ENCODE data around the gene SLC12A3. TPM values are rescaled to one million over a fixed set of nuclear protein-coding genes. Genes with fewer than 3 reads are reported as not detected.

SLC12A3 gene
- total and polyA plus RNA-seq, 2 of the 8 experiments (the other 6 are each of a cell fraction or from before 2014, with no cell fraction given), result not detected

- Histone ChIP-seq H3K79me2 (ENCODE audit: control insufficient read depth in 1 of 2, insufficient read depth in 2 of 2, low read length in 2 of 2) (no peaks in the 10 kb centered on the region), H2BK12ac (ENCODE audit: low read depth, low read length) (no peak overlapping the region), H3K36me3 (ENCODE audit: control insufficient read depth in 2 of 4, insufficient read depth in 4 of 4, low read length in 3 of 4) (no peaks in the 10 kb centered on the region), H3K23ac (ENCODE audit: insufficient read length) (no peak overlapping the region), H3K4me3 (ENCODE audit: extremely low read depth in 1 of 4, insufficient read depth in 2 of 4, low read depth in 3 of 4, low read length in 4 of 4) (no peak overlapping the region), H3K23me2 (ENCODE audit: low read depth, low read length) (no peaks in the 10 kb centered on the region), H4K5ac (ENCODE audit: insufficient read length, low read depth, low read length) (no peak overlapping the region), H2AK5ac (ENCODE audit: low read depth, low read length) (no peak overlapping the region), H4K20me1 (replicated peaks in 1 of 2; ENCODE audit: control insufficient read depth in 1 of 2, insufficient read depth in 2 of 2, low read length in 2 of 2) (no peaks in the 10 kb centered on the region), H4K91ac (replicated peaks; ENCODE audit: insufficient read length, low read length) (no peak overlapping the region), H2BK15ac (ENCODE audit: low read length) (no peak overlapping the region), H3K4ac (replicated peaks; ENCODE audit: insufficient read length, low read depth, low read length) (no peak overlapping the region), H2BK120ac (replicated peaks; ENCODE audit: low read depth, low read length) (no peak overlapping the region), H2BK20ac (ENCODE audit: low read length) (no peak overlapping the region), H3K4me1 (replicated peaks in 1 of 4; ENCODE audit: control insufficient read depth in 3 of 4, insufficient read depth in 4 of 4, low read length in 3 of 4) (no peaks in the 10 kb centered on the region), H3K56ac (replicated peaks; ENCODE audit: insufficient read length, low read depth, low read length) (no peak overlapping the region), H3K27ac (ENCODE audit: low read depth, low read length) (no peak overlapping the region), H3K9me3 (ENCODE audit: insufficient read depth in 2 of 2, low read depth in 1 of 2, low read length in 1 of 2) (no peaks in the 10 kb centered on the region), H2BK5ac (ENCODE audit: low read depth, low read length) (no peak overlapping the region), H3K4me2 (ENCODE audit: insufficient read depth in 1 of 2, low read depth in 2 of 2, low read length in 2 of 2) (no peak overlapping the region), H2AFZ (ENCODE audit: low read length) (no peak overlapping the region), H3K18ac (ENCODE audit: extremely low read depth, low read length) (no peak overlapping the region), H4K8ac (ENCODE audit: extremely low read depth, insufficient read depth, low read length) (no peak overlapping the region), H3K27me3 (replicated peaks in 1 of 4; ENCODE audit: control insufficient read depth in 3 of 4, extremely low read depth in 1 of 4, insufficient read depth in 3 of 4, low read length in 3 of 4) (no peaks in the 10 kb centered on the region), H3K9ac (replicated peaks in 1 of 4; ENCODE audit: extremely low read depth in 1 of 4, low read depth in 3 of 4, low read length in 3 of 4) (no peak overlapping the region), H3K79me1 (ENCODE audit: low read depth, low read length) (no peaks in the 10 kb centered on the region), H3K14ac (ENCODE audit: insufficient read length) (no peak overlapping the region)
- DNase-seq (ENCODE audit: low read depth in 1 of 2, low spot score in 2 of 2) (no peak), FAIRE-seq (no peak)
- 86% methylated on average over 8 of the region's 8 CpGs; no CpG with 5 or more reads in 1 of the 2 experiments for WGBS, 2 experiments (ENCODE audit: extremely low coverage in 1 of 2, insufficient coverage in 1 of 2, insufficient read length in 1 of 2, insufficient replicate concordance in 2 of 2, low coverage in 1 of 2, low lambda C conversion rate in 2 of 2, missing lambda C conversion rate in 1 of 2)
- CTCF ChIA-PET (ENCODE audit: partially characterized antibody), result interaction anchor here (1.1 kb wide), 4 partner anchors 12 to 277 kb away, joined by 3 to 4 read pairs (median 3); no protein-coding TSS in a partner anchor
- TF ChIP-seq, protein P1, sequence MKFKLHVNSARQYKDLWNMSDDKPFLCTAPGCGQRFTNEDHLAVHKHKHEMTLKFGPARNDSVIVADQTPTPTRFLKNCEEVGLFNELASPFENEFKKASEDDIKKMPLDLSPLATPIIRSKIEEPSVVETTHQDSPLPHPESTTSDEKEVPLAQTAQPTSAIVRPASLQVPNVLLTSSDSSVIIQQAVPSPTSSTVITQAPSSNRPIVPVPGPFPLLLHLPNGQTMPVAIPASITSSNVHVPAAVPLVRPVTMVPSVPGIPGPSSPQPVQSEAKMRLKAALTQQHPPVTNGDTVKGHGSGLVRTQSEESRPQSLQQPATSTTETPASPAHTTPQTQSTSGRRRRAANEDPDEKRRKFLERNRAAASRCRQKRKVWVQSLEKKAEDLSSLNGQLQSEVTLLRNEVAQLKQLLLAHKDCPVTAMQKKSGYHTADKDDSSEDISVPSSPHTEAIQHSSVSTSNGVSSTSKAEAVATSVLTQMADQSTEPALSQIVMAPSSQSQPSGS (IDR thresholded peaks at IDR 0.05; ENCODE audit: low read length), result no peak
- no peak for TF ChIP-seq EGR1 (IDR thresholded peaks at IDR 0.05; ENCODE audit: borderline replicate concordance, low read depth, low read length)
- no peak for TF ChIP-seq KDM5A (IDR thresholded peaks at IDR 0.05; ENCODE audit: low read length)
- no peak for TF ChIP-seq CTBP2 (IDR thresholded peaks at IDR 0.05; ENCODE audit: borderline replicate concordance, insufficient read depth, insufficient read length, low read length)
- no peak for TF ChIP-seq TAF1 (IDR thresholded peaks at IDR 0.05; ENCODE audit: low read depth, low read length)
- TF ChIP-seq TAF7 (optimal IDR thresholded peaks at IDR 0.05; ENCODE audit: borderline replicate concordance, low read depth, low read length), result no peak
- TF ChIP-seq SP2 (IDR thresholded peaks at IDR 0.05; ENCODE audit: low read length), result no peak
- no peak for TF ChIP-seq RBBP5 (IDR thresholded peaks at IDR 0.05; ENCODE audit: borderline replicate concordance, low read depth, low read length)
- TF ChIP-seq, protein P2, sequence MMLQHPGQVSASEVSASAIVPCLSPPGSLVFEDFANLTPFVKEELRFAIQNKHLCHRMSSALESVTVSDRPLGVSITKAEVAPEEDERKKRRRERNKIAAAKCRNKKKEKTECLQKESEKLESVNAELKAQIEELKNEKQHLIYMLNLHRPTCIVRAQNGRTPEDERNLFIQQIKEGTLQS (IDR thresholded peaks at IDR 0.05; ENCODE audit: insufficient read depth, low read depth, low read length), result no peak
- TF ChIP-seq CBX5 (IDR thresholded peaks at IDR 0.05; ENCODE audit: low read depth, low read length), result no peak
- POLR2A ChIA-PET (ENCODE audit: partially characterized antibody), result no interaction called here
Measured at GRCh38 chr16:56878282-56878854, 13.4 kb downstream of the SLC12A3 start.

All from H1 (cell line).